IPS-11a (cell line): ENCODE results near the gene NATD1.

ENCODE experiments used
- H3K4me3 ChIP-seq: one replicate; pipeline ENCODE4 v1.5.1; 2013; ENCODE audit warnings: low read depth, low read length, control low read depth

The NATD1 gene

DNA sequence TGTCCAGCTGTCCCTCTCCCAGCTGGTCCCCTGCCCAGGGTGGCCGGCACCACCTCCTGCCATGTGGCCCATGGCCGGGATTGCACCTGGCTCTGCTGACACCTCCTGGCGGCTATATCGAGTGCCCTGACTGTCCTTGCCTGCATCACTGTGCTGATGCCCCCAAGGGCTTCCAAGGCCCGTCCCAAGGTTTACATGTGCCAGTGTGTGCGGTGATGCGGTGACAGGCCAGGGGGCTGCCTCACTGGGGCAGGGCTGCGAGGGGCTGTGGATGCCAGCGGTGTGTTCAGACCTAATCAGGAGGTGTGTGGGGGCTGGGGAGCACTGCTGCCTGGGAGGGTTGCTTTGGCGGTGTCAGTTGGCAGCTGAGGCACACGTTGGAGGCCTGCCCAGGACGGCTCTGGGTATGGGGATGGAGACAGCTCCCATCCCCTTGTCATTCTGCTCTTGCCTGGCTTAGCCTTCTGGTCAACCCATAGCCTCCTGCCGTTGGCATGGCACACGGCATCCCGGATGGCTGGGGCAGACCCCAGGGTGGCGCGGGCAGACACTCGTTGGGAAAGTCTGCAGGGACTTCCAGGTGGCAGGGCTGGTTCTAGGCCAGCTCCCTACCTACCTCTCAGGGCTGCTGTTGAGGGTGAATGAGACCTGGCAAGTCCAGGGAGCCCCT, 36.8 kb upstream of the NATD1 start:
- H3K4me3 ChIP-seq = no peak overlapping the region

- no peak overlapping the region for H3K4me3 ChIP-seq
These were observed 36.1 kb upstream of the NATD1 start for GRCh38 chr17:21289175-21289901.

DNA sequence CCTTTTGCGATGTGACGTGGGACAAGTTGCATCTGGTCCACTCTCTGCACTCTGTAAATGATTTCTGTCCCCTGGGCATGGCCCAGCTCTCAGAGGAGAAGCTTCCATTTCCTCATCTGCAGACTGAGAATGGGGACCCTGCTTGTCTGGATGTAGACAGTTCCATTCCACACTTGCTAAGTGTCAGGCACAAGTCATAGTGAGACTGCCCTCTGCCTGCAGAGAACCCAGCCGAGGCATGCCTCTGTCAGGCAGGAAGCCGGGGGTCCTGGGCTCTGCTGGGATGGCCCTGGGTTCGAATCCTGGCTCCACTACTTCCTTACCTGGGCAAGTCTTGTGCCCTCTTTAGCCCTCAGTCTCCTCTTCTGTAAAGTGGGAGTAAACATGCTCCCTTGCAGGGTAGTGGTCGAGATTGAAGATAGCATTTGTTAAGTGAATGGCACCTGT, 35.4 kb upstream of the NATD1 start:
- H3K4me3 ChIP-seq = no peak overlapping the region

DNA sequence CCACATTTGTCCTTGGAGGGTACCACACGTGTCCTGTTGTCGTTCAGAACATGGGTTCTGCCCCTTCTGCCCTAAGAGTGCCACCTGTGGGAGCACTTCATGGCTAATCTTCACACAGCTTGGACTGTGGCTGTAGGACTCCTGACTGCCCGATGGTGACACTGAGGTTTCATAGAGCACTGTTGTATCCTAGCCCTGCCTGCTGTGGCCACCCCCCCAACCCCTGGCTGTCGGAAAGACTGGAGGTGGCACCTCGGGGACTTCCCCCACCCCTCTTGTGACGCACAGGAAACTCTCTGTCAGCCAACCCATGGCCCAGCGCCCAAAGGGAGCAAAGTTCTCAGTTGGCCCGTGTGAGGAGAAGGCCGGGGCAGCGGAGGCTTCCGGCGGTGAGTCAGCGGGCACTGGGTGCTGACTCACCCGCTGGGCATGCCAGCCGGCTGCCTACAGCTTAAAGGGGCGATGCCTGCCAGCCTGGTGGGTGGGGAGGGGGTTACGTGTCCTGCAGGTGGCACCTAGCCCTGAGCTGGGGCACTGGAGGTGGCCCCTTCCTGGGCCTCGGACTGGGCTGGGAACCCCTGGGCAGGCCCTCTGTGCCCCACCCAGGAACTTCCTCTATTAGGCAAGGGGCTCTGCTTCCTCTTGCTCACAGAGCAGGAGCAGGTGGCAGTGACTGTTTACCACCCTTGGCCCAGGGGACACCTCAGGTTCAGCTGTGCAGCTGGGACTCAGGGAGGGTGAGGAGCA, 34.7 kb upstream of the NATD1 start:
- H3K4me3 ChIP-seq = no peak overlapping the region

- H3K4me3 ChIP-seq = no peak overlapping the region
These were observed 33.9 kb upstream of the NATD1 start for GRCh38 chr17:21286909-21287702.

DNA sequence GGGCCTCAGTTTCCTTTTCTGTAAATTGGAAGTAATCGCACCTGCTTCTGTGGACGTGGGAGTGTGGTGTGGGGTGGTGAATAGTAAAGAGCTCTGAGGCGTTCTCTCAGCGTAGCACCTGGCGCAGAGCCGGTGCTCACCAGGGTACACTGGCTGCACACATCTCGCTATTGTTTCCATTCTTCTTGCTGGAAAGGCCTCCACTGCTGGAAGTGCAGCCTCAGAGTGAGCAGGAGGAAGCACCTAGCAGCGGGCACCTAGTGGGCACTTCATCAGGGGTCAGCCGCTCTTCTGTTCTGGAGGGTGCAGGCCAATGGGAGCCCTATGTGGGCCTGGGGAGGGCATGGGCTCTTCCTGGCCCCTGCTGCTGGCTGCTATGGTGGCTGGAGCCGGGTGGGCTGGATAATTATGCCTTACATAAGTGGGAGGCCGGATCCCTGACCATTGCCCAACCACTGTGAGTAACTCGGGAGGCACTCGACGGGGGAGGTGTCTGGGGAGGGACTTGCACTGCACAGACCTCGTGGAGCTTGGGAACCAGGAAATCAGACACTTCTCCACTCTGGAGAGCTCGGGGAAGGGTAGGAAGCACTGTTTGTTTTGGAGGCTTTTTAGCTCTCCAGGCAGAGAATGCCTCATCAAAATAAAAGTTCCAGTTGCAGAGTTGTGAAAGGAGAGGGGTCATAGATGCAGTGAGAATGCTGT, 33.0 kb upstream of the NATD1 start:
- peak overlapping the region; percentile 47 for H3K4me3 ChIP-seq

DNA sequence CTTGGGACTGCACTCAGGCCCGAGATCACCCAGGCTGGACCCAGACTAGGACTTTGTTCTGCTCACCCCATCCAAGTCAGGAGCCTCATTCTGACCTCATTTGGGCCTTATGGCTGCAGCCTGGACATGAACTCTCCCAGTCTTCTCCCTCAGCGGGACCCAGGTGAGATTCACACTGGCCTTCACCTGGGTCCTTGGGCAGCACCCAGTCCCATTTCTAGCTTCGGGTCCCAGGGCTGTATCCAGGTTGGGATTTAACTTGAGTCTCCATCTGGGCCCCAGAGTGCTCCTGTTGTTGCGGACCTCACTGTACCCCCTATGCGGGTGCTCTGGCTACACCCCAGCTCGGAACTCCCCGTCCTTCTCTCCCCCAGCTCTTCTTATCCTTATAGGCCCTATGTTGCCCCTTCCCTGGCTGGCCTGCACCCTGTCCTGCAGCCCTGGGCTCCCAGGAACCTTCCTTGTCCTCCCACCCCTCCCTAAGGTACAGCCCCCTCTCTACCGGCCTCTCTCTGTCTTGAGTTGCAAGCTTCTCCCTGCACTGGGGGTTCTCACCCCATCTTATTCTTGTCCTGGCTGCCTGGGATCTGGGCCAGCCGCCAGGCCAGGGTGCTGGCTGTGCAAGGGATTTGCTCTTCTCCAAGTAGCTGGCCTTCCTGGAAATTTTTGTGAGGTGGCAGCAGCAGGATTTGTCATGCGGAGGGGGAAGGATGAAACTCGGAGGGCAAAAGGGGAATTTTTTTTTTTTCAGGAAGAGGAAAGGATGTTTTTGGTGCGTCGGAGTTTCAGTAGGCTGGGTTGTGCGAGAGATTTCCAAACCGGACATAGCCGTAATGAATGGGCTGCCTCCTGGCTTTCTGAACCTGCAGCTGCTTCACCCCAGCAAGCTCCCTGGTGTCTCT, 32.2 kb upstream of the NATD1 start:
- peak overlapping the region; percentile 47 for H3K4me3 ChIP-seq

GRCh38 chr17:21284319-21285163, 31.3 kb upstream of the NATD1 start, which contains the start of gene MAP2K3:
TSS of gene MAP2K3 (plus strand) at chr17:21284711. CDS start at chr17:21284921, 210 bp downstream.
- peak within 1 kb of the TSS; percentile 47 for H3K4me3 ChIP-seq

DNA sequence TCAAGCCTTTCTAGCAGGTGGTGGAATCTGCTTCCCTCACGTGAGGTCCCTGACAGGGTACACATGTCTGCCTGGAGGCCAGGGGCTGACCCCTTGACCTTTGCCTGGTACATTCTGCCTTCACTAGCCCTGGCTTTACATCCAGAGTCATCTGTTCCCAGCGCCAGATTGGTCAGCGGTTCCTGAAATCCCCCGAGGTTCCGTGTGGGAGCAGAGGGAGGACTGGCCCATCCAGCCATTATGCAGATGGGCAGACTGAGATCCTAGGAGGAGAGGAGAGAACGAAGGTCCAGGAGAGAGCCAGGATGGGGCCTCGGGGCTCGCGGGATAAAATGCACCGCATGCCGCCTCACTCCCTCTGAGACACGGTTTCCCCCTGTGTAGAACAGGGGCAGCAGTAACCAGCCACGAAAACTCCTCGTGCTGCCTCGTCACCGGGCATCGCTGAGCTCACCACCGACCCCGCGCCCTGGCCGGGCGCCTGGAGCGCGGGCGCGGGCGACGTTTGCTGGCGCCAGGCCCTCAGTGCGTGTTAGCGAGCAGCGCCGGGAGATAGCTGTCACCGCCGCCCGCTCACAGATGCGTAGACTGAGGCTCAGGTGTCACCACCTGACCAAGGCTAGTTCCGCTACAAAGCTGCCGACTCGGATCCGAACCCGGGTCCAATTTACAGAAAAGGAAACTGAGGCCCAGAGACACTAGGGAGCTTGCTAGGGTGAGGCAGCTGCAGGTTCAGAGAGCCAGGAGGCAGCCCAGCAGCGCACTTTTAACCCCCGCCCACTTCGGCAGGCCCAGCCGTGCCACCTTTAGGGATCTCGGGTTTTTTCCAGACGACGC, 30.5 kb upstream of the NATD1 start:
- H3K4me3 ChIP-seq = peak overlapping the region; percentile 22

GRCh38 chr17:21282850-21283249, 29.6 kb upstream of the NATD1 start:
- no peak overlapping the region for H3K4me3 ChIP-seq

GRCh38 chr17:21282231-21282630, 29.0 kb upstream of the NATD1 start:
- H3K4me3 ChIP-seq = no peak overlapping the region

DNA sequence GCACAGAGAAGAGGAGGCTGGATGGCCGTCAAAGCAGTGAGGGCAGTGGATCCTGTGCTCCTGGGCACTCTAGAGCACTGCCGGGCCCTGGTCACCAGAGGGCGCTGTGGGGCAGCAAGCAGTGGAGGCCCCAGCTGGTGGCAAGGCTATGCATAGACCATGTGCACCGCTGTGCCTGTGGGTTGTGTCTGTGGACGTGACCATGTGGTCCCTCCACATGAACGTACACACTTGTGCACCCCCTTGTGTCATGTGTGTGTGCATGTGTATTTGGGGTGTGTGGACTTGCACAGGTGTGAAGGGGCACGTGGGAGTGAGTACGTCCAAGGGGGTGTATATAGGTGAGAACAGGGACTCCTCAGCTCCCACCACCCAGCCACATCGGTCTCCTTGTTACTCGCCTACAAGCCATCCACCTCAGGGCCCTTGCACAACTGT, 26.9 kb upstream of the NATD1 start:
- no peak overlapping the region for H3K4me3 ChIP-seq

DNA sequence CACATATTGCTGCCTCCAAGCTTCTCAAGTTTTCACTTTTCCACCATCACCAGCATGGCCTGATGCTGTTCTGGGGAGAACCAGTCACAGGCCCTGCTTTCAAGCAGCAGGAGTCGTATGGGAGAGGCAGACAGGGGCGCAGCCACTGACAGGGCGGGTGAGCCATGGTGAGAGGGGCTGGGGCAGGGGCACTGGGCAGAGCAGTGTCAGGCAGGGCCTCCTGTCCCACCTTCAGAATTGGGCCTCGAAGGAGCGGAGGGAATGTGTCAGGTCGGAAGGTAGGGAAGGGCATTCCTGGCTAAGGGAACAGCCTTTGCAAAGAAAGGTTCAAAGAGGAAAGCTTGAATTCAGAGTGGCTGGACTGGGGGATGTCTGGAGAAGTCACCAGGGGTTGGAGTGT, 26.4 kb upstream of the NATD1 start:
- no peak overlapping the region for H3K4me3 ChIP-seq

DNA sequence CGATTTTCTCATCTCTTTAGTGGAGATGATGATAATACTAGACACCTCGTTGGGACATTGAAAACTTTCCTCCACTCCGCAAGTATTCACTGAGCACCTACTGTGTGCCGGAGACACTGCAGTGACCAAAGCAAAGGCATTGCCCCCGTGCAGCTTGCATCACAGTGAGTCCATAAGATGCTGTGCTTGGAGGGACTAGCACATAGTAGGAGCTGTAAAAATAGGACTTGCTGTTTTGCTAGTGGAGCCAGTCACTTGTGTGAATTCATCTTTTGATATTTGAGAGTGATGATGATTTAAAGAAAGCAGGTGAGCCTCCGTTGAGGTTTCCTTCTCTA, 26.0 kb upstream of the NATD1 start:
- H3K4me3 ChIP-seq = no peak overlapping the region

DNA sequence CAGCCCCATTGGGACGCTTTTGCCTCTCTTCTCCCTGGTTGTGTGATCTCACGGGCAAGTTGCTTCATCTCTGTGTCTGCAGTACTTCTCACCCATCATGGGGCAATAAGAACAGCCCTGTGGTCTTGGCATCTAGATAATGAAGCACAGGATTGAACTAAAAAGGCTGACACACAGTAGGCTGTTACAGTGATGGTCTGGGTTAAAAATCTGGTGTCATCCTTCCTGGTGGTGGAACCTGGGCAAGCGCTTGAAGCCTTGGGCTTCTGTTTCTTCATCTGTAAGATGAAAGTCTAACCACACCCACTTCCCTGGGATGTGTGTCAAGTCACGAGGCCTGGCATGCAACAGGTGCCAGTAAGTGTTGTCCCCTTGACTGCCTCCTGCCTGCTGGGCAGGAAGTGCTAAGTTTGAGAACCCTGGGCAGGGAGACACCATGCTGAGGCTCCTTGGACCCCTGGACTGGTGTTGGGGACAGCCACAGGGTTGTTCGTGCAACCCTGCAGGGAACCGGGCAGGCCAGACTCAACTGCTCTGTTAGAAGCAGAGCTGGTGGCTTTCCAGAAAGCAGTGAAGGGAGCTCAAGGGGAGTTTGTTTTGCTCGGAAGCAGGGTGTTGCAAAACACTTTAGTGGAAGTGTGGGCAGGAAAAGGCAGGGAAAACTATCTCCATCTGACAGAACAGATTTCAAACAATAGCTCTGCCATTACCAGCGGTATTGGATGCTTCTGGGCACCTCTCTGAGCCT, 25.4 kb upstream of the NATD1 start:
- no peak overlapping the region for H3K4me3 ChIP-seq

- H3K4me3 ChIP-seq = no peak overlapping the region
These were observed 24.1 kb upstream of the NATD1 start for GRCh38 chr17:21277332-21277731.

DNA sequence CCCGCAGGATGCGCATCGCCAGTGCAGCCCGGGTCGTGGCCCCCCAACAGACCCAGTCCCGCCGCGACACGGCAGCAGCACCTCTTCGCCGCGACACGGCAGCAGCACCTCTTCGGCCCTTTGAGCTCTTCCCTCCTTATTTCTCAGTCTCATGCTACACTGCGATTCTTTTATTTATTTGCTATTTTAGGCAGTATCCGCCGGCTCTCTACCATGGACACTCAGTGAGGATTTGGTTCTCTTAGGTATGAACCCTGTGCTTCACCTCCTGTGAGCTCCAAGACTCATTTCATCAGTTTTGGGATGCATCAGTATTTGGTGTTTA, 23.0 kb upstream of the NATD1 start:
- peak overlapping the region; percentile 10 for H3K4me3 ChIP-seq
